ENCODE data around the gene PRKG1.

PRKG1 gene

GRCh38 chr10:51619365-51619764 is 545.1 kb downstream of the PRKG1 start:
- no peak for DNase-seq

GRCh38 chr10:51620131-51620530 is 545.8 kb downstream of the PRKG1 start:
- DNase-seq: no peak

DNA sequence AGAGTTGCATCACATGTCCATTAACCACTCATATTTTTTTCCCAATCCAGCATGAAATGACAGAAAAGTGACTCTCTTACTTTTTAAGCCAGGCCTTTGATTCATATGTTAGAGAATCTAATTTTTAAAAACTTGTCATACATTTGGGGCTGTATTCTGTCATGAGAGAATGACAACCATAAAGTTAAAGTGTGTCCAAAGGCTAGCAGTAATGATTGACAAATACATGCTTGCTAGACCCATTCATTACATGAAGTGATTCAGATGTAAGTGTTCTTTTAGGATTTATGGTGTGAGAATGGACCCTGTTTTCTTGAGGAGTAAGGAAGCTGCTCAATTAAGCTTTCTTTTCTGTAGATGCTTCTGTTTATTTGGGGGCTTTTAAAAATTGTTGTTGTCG is 549.7 kb downstream of the PRKG1 start:
- DNase-seq: no peak

- no peak for DNase-seq
Observed at GRCh38 chr10:51629934-51630639, 555.8 kb downstream of the PRKG1 start.

DNA sequence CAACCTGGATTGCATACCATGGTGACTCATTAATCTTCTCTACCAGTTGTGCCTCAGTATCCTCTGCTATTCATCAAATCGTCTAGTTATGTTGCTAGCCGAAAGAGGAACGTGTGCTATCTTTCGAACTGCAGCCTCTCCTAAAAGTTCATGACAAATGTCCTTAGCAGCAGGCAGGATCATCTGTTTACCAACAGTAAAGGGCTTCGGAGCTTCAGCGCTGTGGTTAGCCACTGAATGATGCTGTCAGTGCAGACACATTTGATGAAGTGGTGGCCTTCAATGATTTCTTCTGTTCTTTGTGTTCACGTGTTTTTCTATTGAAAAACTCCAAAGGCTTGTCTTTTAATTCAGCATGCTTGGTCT is 556.3 kb downstream of the PRKG1 start:
- DNase-seq: no peak

DNA sequence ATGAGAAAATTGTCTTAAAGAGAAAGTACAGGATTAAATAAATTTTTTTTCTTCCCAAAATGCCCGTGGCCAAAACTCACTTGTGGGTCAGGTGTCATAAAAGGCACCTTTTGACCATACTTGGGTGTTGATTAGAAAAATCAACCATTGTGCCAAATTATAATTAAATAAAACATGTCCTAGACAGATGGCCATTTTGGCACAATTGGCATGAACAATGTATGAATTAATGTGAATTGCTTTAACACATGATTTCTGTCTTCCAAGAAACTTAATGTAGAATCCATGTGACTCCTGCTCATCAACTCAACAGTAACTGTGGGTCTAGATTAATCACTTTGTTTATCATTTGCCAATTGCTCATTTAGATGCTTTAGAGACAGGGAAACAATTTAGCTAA is 561.1 kb downstream of the PRKG1 start:
- no peak for DNase-seq

DNA sequence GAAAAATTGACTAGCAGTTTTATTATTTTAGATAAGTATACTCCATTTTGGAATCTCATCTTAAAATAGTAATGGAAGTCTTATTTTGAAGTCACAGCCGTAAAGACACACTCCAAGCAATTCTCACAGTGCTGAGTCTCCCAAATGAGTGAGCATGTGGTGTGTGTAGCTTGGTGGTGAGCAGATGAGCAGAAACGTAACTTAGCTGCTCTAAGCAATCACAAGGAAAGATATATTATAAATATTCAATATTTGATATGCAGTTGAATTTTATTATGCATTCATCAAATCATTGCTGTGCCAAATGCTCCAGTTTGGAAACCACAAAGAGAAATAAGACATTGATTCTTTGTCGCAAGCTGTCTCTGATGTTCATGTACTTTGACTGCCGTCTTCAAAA is 563.9 kb downstream of the PRKG1 start:
- DNase-seq: no peak

DNA sequence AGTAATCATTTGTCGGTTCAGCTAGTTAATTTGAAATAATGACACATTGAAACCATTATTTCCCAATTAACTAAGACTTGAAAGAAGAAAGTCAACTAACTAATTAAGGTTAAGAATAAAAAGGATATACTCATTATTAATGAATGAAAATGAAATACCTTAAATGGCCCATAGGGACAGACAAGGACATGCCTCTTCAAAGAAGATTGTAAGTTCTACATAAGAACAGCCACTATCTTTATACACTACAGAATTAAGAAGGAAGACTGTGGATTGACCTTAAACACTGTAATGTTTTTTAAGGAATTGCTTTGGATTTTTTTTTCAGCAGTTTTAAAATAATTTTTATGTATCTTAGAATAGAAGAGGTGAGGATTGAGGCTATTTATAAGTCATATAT is 564.5 kb downstream of the PRKG1 start:
- DNase-seq: peak; percentile 5

DNA sequence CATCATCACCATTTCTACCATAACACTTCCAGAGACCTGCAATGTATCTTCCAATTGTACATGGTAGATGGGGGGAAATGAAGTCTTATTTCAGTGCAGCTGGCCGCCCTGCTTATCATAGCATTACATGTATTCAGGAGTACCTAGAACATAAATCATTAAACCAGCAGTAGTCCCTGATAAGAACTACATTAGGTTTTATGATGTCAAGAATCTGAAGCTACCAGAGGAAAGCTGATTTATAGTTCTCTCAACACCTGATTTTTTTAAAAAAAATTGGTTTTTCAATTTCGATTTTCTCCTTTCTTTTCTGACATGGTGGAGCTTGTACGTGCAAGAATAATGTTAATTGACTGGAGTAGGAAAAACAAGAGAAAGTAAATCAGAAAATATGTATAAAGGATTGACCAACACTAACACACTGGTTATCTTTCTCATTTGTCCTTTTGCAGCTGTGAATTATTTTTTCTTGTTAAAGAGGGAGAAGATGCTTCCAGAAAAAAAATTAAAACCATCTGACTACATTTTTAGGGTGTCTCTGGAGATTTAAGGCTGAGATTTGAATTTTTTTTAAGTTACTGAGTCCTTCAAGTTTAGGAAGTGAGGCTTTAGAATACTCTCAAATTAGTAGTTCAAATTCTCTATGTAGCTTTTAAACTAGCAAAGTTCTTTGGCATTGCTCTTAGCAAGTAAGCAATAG is 566.0 kb downstream of the PRKG1 start:
- DNase-seq: no peak

DNA sequence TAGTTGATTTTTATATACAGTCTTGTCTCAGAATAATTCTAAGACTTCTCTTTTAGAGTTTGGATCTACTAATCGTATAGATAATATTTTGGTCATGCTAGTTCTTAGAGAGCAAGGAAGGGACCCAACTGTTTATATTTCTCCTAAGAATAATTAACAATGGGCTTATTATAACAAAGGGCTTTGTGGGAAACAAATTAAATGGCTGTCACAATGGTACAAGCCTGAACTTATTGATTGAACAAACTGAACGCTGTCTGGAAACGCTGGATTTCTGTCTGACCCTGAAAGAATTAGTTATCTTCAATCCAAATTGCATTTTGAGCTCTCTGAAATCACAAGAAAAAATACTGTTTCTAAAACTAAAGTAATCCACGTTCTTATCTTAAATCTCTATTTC is 568.3 kb downstream of the PRKG1 start:
- no peak for DNase-seq

- DNase-seq: peak; percentile 24
Observed at GRCh38 chr10:51643734-51644133, 569.4 kb downstream of the PRKG1 start.

DNA sequence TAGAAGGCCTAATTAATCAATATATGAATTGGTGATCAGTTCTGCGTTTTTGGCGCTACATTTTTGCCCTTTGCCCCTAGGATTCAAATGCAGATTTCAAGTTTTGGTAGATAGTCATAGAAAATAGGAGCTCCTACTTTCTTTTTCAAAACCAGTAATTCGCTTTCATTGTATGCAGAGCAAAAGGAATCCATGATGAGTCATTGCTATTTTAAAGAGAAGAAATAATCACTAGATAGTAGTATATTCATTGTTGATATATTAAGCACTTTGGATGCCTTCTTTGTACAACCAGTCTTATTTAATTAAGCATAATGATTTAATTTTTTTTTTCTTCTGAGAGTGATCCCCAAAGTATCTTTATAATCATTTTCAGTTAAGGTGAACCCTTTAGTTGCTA is 574.8 kb downstream of the PRKG1 start:
- peak; percentile 40 for DNase-seq

- no peak for DNase-seq
Observed at GRCh38 chr10:51651063-51651462, 576.8 kb downstream of the PRKG1 start.

DNA sequence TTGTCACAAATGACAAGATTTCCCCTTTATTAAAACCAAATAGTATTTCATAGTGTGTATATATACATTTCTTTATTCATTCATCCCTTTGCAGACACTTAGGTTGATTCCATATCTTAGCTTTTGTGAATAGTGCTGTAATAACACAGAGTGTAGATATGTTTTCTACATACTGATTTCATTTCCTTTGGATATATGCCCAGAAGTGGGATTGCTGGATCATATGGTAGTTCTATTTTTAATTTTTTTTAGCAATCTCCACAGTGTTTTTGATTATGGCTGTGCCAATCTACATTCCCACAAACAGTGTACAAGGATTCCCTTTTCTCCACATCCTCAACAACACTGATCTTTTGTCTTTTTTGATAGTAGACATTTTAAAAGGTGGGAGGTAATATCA is 578.7 kb downstream of the PRKG1 start:
- no peak for DNase-seq

DNA sequence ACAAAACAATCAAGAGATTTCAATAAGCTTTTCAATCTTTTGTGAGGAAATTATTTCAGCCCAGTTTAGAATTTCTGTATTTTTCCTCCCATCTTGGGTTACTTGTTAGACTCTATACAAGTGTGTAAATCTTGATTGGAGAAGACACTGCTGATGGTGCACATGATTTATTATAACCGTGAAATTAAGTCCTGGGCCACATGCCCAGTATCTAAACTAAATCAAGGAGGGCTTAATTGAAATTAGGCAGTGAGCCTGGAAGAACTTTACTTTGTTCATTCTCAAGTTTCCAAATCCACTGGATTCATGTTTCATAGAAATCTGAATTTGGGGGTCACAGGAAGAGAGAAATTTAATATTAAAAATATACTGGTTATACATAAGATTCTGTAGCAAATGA is 580.6 kb downstream of the PRKG1 start:
- no peak for DNase-seq

DNA sequence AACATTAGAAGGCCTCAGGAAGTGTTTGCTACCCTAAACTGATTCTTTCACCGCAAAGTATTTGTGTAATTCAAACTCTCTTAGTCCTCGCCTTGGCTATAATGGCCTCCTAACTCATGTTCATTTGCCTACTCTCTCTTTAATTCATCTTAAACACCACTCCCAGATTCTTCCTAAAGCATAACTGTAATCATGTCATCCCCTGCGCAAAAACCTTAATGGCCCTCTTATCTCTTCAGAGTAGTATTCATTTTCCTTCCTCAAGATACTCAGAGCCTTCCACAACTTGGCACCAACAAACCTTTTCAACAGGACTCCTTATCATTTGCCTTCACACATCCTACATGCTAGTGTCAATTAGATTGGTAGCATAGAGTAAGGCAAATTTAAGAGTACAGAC is 582.2 kb downstream of the PRKG1 start:
- no peak for DNase-seq

DNA sequence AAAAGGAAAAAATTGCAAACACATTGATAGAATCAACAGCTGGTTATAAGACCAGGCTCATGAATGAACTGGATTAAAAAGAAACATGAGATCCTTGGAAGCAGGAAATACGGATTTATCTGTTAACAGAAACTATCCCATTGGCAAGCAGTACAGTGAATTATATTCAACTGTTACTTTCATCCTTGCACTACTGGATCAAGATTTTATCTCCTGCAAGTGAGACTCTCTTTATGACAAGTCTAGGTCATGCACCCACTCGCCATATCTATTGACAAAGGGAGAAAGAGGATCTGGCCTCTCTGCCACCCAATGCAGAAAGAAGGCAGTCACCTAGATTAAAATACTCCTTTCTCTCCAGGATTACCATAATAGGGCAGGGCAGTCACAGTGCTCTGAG is 583.7 kb downstream of the PRKG1 start:
- no peak for DNase-seq

DNA sequence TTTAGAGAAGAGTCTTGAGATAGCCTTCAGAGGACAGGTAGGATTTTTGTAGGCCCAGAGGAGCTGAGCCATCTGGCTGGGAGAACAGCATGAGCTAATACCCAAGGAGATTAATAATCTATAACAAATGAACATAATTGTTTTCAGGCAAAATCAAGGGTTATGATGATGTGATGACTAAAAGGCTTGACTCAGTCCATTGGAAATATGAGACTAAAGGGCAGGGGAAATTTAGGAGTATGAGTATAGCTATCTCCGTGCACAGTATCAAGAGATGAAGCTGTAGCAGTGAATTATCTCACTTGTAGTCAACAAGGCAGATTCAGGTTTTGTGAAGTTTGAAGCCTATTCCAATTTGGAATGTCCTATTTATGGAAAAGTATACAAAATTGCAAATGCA is 585.1 kb downstream of the PRKG1 start:
- no peak for DNase-seq

GRCh38 chr10:51663086-51663485 is 588.8 kb downstream of the PRKG1 start:
- DNase-seq: no peak

DNA sequence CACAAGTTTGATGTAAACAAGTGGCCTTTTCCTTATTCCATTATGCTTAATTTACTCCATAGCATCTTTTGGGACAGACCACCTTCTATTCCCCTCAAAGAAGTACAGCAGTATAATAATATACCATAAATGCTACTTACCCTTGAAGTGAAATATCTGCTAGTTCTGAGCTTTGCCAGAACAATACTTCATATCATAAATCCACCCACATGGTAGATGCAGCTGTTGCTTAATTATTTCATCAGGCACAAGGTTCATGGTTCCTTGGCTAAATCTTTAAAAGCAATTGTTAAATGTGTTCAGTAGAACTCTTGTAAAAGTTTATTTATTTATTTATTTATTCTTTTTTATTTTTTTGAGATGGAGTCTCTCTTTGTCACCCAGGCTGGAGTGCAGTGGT is 592.2 kb downstream of the PRKG1 start:
- no peak for DNase-seq

DNA sequence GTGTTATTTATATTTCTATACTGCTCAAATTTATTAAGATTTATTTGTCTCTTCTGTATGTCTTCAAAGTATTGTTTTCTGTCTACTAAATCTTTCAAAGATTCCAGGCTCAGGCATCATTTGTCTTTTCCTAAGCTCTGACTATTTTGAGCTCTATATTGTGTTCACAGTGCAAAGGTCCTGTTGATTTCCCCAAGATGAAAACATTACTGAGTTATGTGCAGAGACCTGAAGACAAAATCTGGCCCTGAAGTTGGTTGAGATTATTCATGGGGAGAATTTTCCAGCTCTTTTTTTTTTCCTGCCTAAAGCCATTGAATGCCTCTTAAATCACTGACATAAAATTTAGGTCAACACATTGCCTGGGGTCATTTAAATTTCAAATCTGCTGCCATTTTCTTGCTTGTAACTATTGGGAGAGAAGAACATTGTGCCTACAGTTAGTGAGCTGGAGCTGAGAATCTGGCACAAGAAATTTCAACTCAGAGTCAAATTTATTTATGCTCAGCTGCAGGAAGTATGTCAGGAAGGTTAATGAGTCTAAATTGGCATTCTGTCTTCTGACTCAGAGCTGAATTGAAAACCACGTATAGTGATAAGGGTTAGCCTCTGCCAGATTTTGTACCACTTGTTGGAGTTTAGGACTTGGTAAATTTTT is 593.5 kb downstream of the PRKG1 start:
- DNase-seq: no peak

GRCh38 chr10:51668336-51668689 is 594.0 kb downstream of the PRKG1 start:
- no peak for DNase-seq

DNA sequence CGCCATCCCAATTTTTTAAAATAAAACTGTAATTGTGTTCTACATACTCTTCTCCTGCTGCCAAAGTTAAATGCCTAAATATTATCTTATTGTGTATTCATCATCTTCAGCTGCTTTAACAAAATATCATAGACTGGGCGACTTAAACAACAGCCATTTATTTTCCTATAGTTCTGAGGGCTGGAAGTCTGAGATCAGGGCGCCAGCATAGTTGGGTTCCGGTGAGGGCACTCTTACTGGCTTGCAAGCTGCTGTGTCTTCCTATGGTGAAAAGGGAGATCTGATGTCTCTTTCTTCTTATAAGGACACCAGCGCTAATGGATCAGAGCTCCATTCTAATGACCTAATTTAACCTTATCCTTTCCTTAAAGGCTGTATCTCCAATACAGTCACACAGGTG is 594.8 kb downstream of the PRKG1 start:
- DNase-seq: no peak

DNA sequence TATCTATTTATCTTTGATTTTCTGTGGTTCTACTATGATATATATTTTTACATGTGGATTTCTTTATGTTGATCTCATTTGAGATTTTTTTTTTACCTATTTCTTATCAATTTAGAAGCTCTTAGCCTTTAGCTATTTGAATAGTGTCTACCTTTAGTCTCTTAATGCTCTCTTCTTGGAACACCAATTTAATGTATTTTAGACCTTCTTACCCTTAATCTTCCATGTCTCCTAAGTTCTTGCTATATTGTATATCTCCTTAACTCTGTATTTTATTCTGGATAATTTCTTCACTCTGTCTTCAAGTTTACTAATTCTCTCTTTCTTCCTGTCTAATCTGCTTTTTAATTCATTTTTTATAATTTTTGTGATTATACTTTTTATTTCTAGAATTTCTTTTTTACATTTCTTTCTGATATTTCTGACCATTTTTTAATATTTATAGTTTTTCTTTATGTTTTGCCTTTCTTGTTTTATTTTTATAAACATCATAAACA is 597.8 kb downstream of the PRKG1 start:
- no peak for DNase-seq
